Heart left ventricle (tissue), 13 donors: ENCODE results near the gene COPZ1.

Source experiments
- CTCF ChIP-seq, 12 donors: fragments of 200-600 bp; sonication (generic) in 4 of 12; IDR thresholded peaks; one replicate each; pipeline versions ENCODE4 v1.5.0 to v1.8.0; 2018 to 2022; ENCODE audit warnings: antibody characterized with exemption in 12 of 12, mild to moderate bottlenecking in 5 of 12
- POLR2A ChIP-seq, 2 donors: fragments of 450-650 bp; IDR thresholded peaks; one replicate each; pipeline ENCODE4 v1.6.1; 2017; ENCODE audit warnings: antibody characterized with exemption in 2 of 2, mild to moderate bottlenecking in 2 of 2, moderate library complexity in 2 of 2
- donor health status: ischemic (EF 13 %, LVEDD 7.1; RV severe dilation, severe dysfunction).
- donor health status: DM: no; HTN: yes; CAD: no.
- donor health status: DM: no; HTN: no; CAD: no.
- donor health status: ischemic (EF 25% LVEDD 6.9; RV normal size, moderate dysfunction).
- donor health status: ischemic (EF 25% LVEDD 5.7; RV mildly dilated, moderate dysfunction).
- donor health status: ischemic (EF 35%, LVEDD 5.7; RV mildly dilated, moderate dysfunction).
- donor health status: nonischemic (EF 11% LVEDD 7.7; RV severe dilation, severe dysfunction).
- donor health status: DM: yes; HTN: yes; CAD: no.
- donor health status: PGD.
- donor health status: ischemic (EF 29% LVEDD 5.4; RV normal size, mild dysfunction).
- donor health status: nonischemic (EF 23%, LVEDD 6.1; RV moderate dilation, normal function).

- TF ChIP-seq CTCF (IDR thresholded peaks at IDR 0.05) (no peak), POLR2A (IDR thresholded peaks at IDR 0.05) (no peak)
These were observed 47.1 kb upstream of the COPZ1 start for GRCh38 chr12:54277823-54278276.
